Panc1 (cell line): ENCODE data around the gene HAGHL. TPM values are rescaled to one million over a fixed set of nuclear protein-coding genes. Genes with fewer than 3 reads are reported as not detected.

Experiments
- ATAC-seq: fragments of 200-7000 bp; cut with Tn5 transposase; 2 replicates; pipeline ENCODE4 v1.9.1; 2020; ENCODE audit warnings: mild to moderate bottlenecking, moderate library complexity
- Bru-seq: library from RNA; stranded (reverse); fragments of 400-500 nt; gene quantifications from one replicate; lab custom pipeline; 2021; lab: Mats Ljungman, UMichigan
- BruChase-seq, 2 experiments: library from RNA; stranded (reverse); fragments of 400-500 nt; gene quantifications; one replicate each; lab custom pipeline; 2021; lab: Mats Ljungman, UMichigan
- BruUV-seq: library from RNA; stranded (reverse); fragments of 400-500 nt; replicated peaks from 2 replicates; lab custom pipeline; 2021; lab: Mats Ljungman, UMichigan
- CTCF ChIA-PET: fragments of 300-600 bp; sonication (Branson Sonifier 250); formaldehyde crosslinking; loops from one replicate; lab custom pipeline; 2022; ENCODE audit warnings: antibody characterized with exemption; lab: Charles Lee
- POLR2A ChIA-PET: fragments of 300-600 bp; sonication (Branson Sonifier 250); formaldehyde crosslinking; loops from one replicate; lab custom pipeline; 2022; ENCODE audit warnings: antibody characterized with exemption; lab: Charles Lee
- DNase-seq: peaks from one replicate; pipeline ENCODE4 v3.0.0-alpha.2; 2010; ENCODE audit warnings: low read depth, low spot score
- H3K27ac ChIP-seq: 2 replicates; pipeline ENCODE4 v1.5.1; 2011; ENCODE audit warnings: mild to moderate bottlenecking, low read length, inconsistent platforms
- H3K27me3 ChIP-seq: fragments of 200-500 bp; sonication (Bioruptor generic); 2 replicates; pipeline ENCODE4 v1.6.0; 2014; ENCODE audit warnings: low read length, inconsistent platforms; ENCODE audit not compliant: control insufficient read depth, insufficient read depth
- H3K36me3 ChIP-seq: fragments of 200-500 bp; sonication (Bioruptor generic); 2 replicates; pipeline ENCODE4 v1.5.1; 2014; ENCODE audit warnings: inconsistent platforms, mild to moderate bottlenecking, low read length, moderate library complexity; ENCODE audit not compliant: control insufficient read depth, insufficient read depth
- H3K4me1 ChIP-seq: 2 replicates; pipeline ENCODE4 v1.5.1; 2011; ENCODE audit warnings: inconsistent platforms, mild to moderate bottlenecking, low read length, moderate library complexity; ENCODE audit not compliant: control insufficient read depth, insufficient read depth
- H3K4me3 ChIP-seq, 2 experiments: 2 replicates each; pipeline ENCODE4 v1.5.1; 2011 to 2012; ENCODE audit warnings: low read depth in 2 of 2, low read length in 2 of 2, mild to moderate bottlenecking in 2 of 2, inconsistent platforms in 1 of 2, moderate library complexity in 1 of 2
- H3K9me3 ChIP-seq: fragments of 200-500 bp; sonication (Bioruptor generic); 2 replicates; pipeline ENCODE4 v1.5.1; 2014; ENCODE audit warnings: low read depth, mild to moderate bottlenecking, inconsistent platforms, low read length, moderate library complexity; ENCODE audit not compliant: control insufficient read depth, insufficient read depth
- POLR2AphosphoS5 ChIP-seq: IDR thresholded peaks from 2 replicates; pipeline ENCODE4 v1.6.1; 2012; ENCODE audit warnings: mild to moderate bottlenecking, low read depth, low read length, moderate library complexity
- REST ChIP-seq, 2 experiments: IDR thresholded peaks; 2 replicates each; pipeline ENCODE4 v1.6.1; 2011 to 2012; ENCODE audit warnings: low read depth in 2 of 2, control low read depth in 1 of 2, low read length in 1 of 2, mild to moderate bottlenecking in 1 of 2, moderate library complexity in 1 of 2; ENCODE audit not compliant: insufficient read depth in 1 of 2
- SIN3A ChIP-seq: IDR thresholded peaks from 2 replicates; pipeline ENCODE4 v1.6.1; 2012; ENCODE audit warnings: low read depth, mild to moderate bottlenecking, low read length, moderate library complexity, borderline replicate concordance; ENCODE audit not compliant: insufficient read depth
- TCF7L2 ChIP-seq: IDR thresholded peaks from 2 replicates; pipeline ENCODE4 v1.6.1; 2011; ENCODE audit warnings: mild to moderate bottlenecking, low read depth, low read length, inconsistent platforms
- in situ Hi-C: cut with HindIII; loops from 2 replicates; pipeline ENCODE4 v1.10.0; 2016; ENCODE audit warnings: low sequenced_read_pairs, low pct_unique_long_range_greater_than_20kb
- intact Hi-C: fragments of 100-400 bp; cut with micrococcal nuclease; formaldehyde crosslinking; loops from one replicate; pipeline ENCODE4 v1.10.0; 2022; ENCODE audit not compliant: unreplicated experiment
- long read RNA-seq: library from polyadenylated mRNA; unstranded; transcript quantifications from one replicate; pipeline ENCODE4 v2.0.0, GENCODE V29; 2021; ENCODE audit not compliant: unreplicated experiment
- polyA plus RNA-seq: library from polyadenylated mRNA; unstranded; fragments of >200 nt; gene quantifications from one replicate; pipeline ENCODE4 v1.2.1, GENCODE V29; 2012; ENCODE audit warnings: missing spikeins; ENCODE audit not compliant: insufficient read length
- total RNA-seq: library from RNA; stranded (reverse); gene quantifications from one replicate; pipeline ENCODE4 v1.2.1, GENCODE V29; 2021; ENCODE audit not compliant: unreplicated experiment
- TF ChIP-seq, protein P1 (sequence below): fragments of 450-650 bp; IDR thresholded peaks from 2 replicates; pipeline ENCODE4 v1.5.1; 2017; ENCODE audit warnings: mild to moderate bottlenecking

The HAGHL gene, protein sequence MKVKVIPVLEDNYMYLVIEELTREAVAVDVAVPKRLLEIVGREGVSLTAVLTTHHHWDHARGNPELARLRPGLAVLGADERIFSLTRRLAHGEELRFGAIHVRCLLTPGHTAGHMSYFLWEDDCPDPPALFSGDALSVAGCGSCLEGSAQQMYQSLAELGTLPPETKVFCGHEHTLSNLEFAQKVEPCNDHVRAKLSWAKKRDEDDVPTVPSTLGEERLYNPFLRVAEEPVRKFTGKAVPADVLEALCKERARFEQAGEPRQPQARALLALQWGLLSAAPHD
- total RNA-seq (41.1 TPM), Bru-seq, nascent RNA (percentile 51 among the genes with signal in this experiment), BruChase-seq, experiment 1, labeled RNA remaining after a 2-hour chase (percentile 62 among the genes with signal in this experiment), BruChase-seq, experiment 2, labeled RNA remaining after a 6-hour chase (percentile 78 among the genes with signal in this experiment)
- polyA plus RNA-seq: 107 TPM
- long read RNA-seq, partial matches to known transcripts: 20 of 55 reads
- long read RNA-seq, other reads (novel, unspliced or antisense): 29 of 55 reads

DNA sequence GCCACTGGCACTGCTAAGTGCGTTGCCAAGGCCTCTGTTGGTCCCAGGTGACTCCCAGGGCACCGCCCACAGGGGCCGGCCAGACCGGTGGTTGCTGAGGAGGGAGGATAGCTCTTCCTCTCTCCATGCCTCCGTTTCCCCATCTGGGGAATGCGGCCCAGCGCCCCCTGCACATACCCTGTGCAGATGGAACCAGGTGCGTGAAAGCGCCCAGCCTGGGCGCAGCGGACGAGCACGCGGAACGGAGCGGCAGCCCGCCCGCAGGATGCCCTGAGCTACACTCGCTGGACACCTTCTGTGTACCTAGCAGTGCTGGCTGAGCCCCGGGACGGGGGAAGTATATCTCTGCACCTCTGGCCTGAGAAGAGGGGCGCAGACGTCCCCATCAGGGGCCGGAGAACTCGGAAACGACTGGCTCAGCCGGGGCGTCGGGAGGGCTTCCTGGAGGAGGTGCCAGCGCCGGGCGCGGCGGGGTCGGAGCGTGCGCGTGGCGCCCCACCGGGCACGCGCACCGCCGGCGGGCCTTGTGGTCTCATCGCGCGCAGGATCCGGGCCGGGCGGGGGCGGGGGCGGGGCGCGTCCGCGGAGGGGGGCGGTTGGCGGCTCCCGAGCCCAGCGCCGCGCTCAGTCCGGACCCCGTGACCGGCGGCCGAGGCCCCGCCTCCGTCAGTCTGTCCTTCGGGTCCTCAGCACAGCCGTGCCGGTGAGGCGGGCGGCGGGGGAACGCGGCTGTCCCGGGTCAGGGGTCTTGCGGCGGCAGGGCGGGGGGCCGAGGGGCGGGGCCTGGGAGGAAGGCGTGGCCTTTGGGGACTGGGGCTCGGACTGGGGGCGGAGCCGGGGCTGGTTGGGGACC lies at the start of gene HAGHL, which contains the start of gene CCDC78:
Gene HAGHL (plus strand): TSS at position 669 of the 853 bp plus-strand sequence. CDS start 404 bp downstream, outside the sequence.
Gene CCDC78 (minus strand): TSS at position 6 of the 853 bp plus-strand sequence. CDS start 76 bp downstream, outside the sequence.
- Histone ChIP-seq H3K27ac (peak within 1 kb of the TSS; percentile 88), H3K4me1 (peaks cover 13% of the 10 kb centered on the region), H3K36me3 (no peaks in the 10 kb centered on the region), H3K9me3 (no peaks in the 10 kb centered on the region), H3K27me3 (no peaks in the 10 kb centered on the region), H3K4me3 (peak within 1 kb of the TSS; percentile 64 to 74)
- POLR2A ChIA-PET: interaction anchor here (0.6 to 0.7 kb wide), 2 partner anchors 32 to 164 kb away, joined by 3 to 6 read pairs; no protein-coding TSS in a partner anchor
- CTCF ChIA-PET: no interaction called here
- intact Hi-C loops: no loop called here
- ATAC-seq: peak; percentile 27
- in situ Hi-C loops: no loop called here
- TF ChIP-seq TCF7L2: no peak
- TF ChIP-seq, protein P1, sequence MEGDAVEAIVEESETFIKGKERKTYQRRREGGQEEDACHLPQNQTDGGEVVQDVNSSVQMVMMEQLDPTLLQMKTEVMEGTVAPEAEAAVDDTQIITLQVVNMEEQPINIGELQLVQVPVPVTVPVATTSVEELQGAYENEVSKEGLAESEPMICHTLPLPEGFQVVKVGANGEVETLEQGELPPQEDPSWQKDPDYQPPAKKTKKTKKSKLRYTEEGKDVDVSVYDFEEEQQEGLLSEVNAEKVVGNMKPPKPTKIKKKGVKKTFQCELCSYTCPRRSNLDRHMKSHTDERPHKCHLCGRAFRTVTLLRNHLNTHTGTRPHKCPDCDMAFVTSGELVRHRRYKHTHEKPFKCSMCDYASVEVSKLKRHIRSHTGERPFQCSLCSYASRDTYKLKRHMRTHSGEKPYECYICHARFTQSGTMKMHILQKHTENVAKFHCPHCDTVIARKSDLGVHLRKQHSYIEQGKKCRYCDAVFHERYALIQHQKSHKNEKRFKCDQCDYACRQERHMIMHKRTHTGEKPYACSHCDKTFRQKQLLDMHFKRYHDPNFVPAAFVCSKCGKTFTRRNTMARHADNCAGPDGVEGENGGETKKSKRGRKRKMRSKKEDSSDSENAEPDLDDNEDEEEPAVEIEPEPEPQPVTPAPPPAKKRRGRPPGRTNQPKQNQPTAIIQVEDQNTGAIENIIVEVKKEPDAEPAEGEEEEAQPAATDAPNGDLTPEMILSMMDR: no peak
- peak; percentile 59; the same call in 1 of the 2 replicates for TF ChIP-seq SIN3A
- TF ChIP-seq POLR2AphosphoS5: peak; percentile 53
- peak in 1 of 2 experiments; percentile 7; a peak in 1 of 4 replicates for TF ChIP-seq REST (IDR thresholded peaks at IDR 0.05; ENCODE audit: insufficient read depth in 1 of 2, low read depth in 2 of 2, low read length in 1 of 2)
- BruUV-seq: no TSS peak
- no peak for DNase-seq

DNA sequence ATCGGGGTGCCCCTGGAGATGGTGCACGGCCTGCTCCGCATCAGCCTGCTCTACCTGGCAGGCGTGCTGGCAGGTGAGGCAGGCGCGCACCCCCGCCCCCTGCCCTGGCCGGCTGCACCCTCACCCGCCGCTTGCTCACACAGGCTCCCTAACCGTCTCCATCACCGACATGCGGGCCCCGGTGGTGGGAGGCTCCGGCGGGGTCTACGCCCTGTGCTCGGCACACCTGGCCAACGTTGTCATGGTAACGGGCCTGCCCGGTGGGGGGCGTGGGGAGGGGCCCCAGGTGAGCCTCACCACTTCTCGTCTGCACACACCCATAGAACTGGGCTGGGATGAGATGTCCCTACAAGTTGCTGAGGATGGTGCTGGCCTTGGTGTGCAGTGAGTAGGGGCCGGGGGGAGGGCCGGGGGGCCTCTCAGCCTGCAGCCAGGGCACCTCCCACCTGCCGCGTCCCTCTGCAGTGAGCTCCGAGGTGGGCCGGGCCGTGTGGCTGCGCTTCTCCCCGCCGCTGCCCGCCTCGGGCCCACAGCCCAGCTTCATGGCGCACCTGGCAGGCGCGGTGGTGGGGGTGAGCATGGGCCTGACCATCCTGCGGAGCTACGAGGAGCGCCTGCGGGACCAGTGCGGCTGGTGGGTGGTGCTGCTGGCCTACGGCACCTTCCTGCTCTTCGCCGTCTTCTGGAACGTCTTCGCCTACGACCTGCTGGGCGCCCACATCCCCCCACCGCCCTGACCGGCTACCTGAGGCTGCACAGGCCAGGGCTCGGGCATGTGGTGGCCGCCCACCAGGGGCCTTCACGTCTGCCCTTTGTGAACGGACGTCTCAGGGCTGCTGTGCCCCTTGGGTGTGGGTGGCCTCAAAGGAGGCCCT lies 49.4 kb upstream of the HAGHL start:
- TF ChIP-seq SIN3A (no peak), POLR2AphosphoS5 (no peak), REST (IDR thresholded peaks at IDR 0.05; ENCODE audit: insufficient read depth in 1 of 2, low read depth in 2 of 2, low read length in 1 of 2) (no peak), TCF7L2 (no peak)
- TF ChIP-seq, protein P1: no peak
- H3K27ac ChIP-seq: no peak overlapping the region
- CTCF ChIA-PET: no interaction called here
- no peak overlapping the region for H3K4me3 ChIP-seq
- peaks cover 31% of the 10 kb centered on the region for H3K4me1 ChIP-seq
- H3K27me3 ChIP-seq: no peaks in the 10 kb centered on the region
- DNase-seq (no peak), ATAC-seq (no peak)
- POLR2A ChIA-PET: no interaction called here
- in situ Hi-C loops: no loop called here
- no peaks in the 10 kb centered on the region for H3K36me3 ChIP-seq
- no peaks in the 10 kb centered on the region for H3K9me3 ChIP-seq
- intact Hi-C loops: no loop called here
- no TSS peak for BruUV-seq
